ENCODE data around the gene OR1J1.

The OR1J1 gene, protein sequence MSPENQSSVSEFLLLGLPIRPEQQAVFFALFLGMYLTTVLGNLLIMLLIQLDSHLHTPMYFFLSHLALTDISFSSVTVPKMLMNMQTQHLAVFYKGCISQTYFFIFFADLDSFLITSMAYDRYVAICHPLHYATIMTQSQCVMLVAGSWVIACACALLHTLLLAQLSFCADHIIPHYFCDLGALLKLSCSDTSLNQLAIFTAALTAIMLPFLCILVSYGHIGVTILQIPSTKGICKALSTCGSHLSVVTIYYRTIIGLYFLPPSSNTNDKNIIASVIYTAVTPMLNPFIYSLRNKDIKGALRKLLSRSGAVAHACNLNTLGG

DNA sequence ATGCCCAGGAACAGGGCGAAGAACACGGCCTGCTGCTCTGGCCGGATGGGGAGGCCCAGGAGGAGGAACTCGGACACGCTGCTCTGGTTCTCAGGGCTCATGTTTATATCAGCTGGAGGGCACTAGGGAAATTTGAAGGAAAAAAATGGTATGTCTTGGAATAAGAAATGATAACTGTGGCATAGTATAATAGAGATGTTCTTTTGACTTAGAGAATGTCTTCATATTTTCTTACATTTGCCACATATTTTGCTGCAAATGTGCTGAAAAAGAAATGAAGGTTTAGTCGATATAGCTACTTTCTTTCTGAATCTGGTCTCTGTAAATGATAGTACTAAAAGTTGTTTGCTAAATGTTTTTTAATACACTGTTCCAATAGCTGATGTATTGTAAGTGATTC lies at the start of gene OR1J1:
Gene OR1J1, minus strand, starts transcription at position 101 of the 400 bp plus-strand sequence. Its CDS starts 0 bp downstream, at position 101.
- no peak for DNase-seq (ENCODE audit: insufficient read length, low spot score)
- FAIRE-seq, result no peak

DNA sequence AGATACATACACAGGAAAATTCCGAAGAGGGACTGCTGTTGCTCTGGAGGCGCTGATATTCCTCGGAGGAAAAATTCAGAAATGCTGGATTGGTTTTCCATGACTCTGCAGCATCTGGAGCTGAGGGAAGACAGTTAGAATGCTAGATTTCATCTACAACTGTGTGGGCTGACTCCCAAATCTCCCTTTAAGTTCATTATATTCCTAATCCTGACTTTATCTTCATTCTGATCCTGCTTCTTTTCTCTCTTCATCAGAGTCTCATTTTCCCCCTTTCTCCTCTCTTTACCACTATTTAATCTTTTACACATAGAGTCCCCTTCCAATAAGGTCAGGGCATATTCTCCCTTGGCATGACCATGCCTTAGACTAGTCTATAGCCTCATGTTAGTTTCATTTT lies 49.5 kb upstream of the OR1J1 start, which contains the start of gene OR1N1:
Gene OR1N1, minus strand, starts transcription at position 101 of the 400 bp plus-strand sequence. Its CDS starts 0 bp downstream, at position 101.
- DNase-seq (ENCODE audit: insufficient read length, low spot score), result no peak
- no peak for FAIRE-seq

DNA sequence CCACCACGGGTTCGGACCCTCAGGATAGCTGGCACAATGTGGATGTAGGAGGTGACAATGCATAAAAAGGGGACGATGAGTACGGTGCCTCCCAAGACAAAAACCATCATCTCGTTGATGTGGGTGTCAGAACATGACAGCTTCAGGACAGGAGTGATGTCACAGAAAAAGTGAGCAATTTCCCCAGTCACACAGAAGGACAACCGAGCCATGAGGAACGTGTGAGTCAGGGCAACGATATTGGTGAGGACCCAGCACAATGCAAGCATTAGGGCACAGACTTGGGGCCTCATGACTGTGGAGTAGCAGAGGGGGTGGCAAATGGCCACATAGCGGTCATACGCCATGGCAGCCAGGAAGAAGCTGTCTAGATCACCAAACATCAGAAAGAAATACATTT lies 48.9 kb upstream of the OR1J1 start:
- FAIRE-seq, result no peak
- DNase-seq (ENCODE audit: insufficient read length, low spot score), result no peak

DNA sequence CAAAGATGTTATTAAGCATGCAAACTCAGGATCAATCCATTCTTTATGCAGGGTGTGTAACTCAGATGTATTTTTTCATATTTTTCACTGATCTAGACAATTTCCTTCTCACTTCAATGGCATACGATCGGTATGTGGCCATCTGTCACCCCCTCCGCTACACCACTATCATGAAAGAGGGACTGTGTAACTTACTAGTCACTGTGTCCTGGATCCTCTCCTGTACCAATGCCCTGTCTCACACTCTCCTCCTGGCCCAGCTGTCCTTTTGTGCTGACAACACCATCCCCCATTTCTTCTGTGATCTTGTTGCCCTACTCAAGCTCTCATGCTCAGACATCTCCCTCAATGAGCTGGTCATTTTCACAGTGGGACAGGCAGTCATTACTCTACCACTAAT lies 41.6 kb upstream of the OR1J1 start:
- no peak for DNase-seq (ENCODE audit: insufficient read length, low spot score)
- FAIRE-seq, result no peak

DNA sequence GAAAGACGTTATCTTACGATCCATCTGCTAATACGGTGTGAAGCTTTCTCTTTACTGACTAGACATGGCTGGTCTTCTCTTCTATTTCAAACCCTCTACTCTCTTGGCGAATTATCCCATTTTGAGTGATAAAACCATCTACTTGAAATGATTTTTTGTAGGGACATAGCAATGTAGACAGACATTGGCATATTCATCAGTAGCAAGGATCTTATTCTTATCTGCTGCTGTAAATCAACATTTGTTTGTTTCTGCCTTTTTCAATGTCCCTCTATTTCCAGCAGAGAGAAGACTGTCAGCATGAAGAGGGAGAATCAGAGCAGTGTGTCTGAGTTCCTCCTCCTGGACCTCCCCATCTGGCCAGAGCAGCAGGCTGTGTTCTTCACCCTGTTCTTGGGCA lies 41.1 kb upstream of the OR1J1 start, which contains the start of gene OR1J4:
Gene OR1J4, plus strand, starts transcription at position 301 of the 400 bp plus-strand sequence. Its CDS starts 0 bp downstream, at position 301.
- DNase-seq (ENCODE audit: insufficient read length, low spot score) (no peak), FAIRE-seq (no peak)

DNA sequence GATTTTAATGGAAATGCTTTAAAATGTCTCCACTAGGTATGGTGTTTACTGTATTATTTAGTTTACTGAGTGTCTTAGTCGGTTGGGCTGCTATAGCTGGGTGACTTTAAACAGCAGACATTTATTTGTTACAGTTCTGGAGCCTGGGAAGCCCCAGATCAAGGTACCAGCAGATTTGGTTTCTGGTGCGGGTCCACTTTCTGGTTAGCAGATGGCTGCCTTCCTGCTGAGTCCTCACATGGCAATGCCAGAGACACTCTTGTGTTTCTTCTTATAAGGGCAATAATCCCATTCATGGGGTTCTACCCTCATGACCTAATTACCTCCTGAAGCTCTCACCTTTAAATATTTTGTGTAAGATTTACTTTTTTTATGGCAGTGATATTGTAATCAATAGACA lies 40.5 kb upstream of the OR1J1 start:
- no peak for FAIRE-seq
- no peak for DNase-seq (ENCODE audit: insufficient read length, low spot score)

DNA sequence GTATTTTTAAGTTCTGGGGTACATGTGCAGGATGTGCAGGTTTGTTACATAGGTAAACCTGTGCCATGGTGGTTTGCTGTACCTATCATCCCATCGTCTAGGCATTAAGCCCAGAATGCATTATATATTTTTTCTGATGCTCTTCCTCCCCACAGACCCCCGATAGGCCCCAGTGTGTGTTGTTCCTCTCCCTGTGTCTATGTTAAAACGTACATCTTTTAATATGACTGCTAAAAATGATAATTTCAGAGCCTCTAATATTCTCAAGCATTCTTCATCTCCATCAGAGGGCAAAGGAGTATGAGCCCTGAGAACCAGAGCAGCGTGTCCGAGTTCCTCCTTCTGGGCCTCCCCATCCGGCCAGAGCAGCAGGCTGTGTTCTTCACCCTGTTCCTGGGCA lies 32.8 kb upstream of the OR1J1 start, which contains the start of gene OR1J2:
Gene OR1J2, plus strand, starts transcription at position 301 of the 400 bp plus-strand sequence. Its CDS starts 0 bp downstream, at position 301.
- FAIRE-seq, result no peak
- no peak for DNase-seq (ENCODE audit: insufficient read length, low spot score)

DNA sequence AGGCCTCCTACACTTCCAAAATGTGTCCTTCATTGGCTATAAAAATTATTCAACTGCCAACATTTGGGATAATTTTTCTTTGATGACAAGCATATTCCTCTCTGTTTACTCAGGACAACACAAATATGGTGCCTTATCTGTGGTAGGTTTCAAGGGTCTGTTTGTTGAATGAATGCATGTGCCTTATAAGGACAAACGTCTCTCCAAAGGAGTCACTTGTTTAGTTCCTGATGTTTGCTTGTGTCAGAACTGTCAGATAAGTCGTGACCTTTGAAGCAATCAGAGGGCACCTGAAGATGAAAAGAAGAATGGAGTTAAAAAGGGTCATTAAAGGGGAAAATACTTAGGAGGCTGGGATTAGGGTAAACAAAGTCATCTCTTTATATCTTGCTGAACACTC lies 29.2 kb upstream of the OR1J1 start:
- DNase-seq (ENCODE audit: insufficient read length, low spot score) (no peak), FAIRE-seq (no peak)

DNA sequence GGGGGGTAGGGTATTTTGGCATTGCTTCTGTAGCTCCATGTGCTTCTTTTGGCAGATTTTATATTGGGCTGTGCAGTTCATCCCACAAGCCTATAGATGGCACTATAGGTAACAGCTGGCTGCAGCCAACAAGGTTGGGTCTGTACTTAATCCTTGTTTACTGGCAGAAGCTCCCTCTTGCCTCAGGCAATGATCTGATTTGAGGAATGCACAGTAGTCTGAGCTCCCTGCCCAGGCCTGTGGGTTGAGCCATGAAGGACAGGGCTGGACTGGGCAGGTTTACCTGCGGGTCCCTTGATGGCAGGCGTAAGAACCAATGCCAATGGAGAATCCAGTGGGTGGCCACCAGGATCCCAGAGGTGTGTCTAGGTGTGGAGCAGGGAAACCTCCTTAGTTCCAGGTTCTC lies 21.2 kb upstream of the OR1J1 start:
- FAIRE-seq, result no peak
- DNase-seq (ENCODE audit: insufficient read length, low spot score), result peak; percentile 48

DNA sequence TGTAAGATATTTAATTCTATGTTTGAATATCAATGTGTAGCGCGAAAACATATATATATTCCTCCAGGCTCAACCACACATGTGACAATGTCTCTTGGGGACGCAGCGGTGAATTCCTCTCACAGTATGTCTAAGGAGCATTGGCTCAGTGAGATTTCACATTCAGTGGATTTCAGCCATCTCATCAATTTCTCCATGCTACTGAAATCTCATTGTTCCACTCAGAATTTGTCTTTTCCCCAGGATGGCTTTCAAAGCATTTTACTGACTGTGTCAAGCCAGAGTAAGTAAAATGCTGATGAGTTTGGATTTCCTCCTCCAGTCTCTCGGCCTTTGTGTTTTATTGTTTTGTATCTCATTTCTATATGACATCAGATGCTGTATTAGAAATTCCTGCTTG lies 1.3 kb upstream of the OR1J1 start:
- DNase-seq (ENCODE audit: insufficient read length, low spot score) (no peak), FAIRE-seq (no peak)

DNA sequence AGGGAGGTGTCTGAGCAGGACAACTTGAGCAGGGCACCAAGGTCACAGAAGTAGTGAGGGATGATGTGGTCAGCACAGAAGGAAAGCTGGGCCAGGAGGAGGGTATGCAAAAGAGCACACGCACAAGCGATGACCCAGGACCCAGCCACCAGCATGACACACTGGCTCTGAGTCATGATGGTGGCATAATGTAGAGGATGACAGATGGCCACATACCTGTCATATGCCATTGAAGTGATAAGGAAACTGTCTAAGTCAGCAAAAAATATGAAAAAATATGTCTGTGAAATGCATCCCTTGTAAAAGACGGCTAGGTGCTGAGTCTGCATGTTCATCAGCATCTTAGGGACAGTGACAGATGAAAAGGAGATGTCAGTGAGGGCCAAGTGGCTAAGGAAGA lies 380 bp downstream of the OR1J1 start:
- no peak for FAIRE-seq
- DNase-seq (ENCODE audit: insufficient read length, low spot score), result no peak

DNA sequence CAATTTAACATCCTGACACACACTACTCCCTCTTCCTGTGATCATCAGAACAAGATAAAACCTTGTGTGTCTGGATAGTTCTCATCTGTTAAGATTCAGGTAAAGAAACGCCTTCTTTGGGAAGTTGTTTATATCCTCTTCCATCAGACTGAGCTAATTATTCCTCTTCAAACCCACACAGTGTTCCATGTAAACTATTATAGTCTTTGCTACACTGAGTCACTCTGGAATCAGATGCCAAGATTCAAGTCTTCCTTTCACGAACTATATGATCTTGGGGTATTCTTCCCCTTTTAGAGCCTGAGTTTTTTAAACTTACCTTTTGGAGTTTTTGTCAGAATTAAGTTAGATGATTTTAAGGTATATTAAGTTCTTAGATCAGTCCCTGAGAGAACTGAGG lies 2.0 kb downstream of the OR1J1 start:
- no peak for FAIRE-seq
- no peak for DNase-seq (ENCODE audit: insufficient read length, low spot score)

DNA sequence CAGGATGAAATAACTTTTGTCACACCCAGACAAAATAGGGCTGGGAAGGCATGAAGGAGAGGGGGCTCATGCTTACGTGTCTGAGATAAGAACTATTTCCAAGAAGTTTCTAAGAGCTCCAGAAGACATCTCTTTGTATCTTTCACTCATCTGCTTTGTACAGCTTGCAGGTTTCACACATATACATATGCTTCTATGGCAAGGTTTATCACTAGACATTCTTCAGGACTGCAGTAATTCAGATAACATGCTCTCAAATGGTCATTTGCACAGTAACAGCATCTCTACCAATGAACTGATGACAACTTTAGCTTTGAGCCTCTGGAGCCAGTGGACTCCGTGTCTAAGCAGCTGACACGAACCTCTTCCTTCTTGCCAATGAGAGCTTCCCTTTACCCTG lies 3.2 kb downstream of the OR1J1 start:
- DNase-seq (ENCODE audit: insufficient read length, low spot score), result no peak
- FAIRE-seq, result no peak

DNA sequence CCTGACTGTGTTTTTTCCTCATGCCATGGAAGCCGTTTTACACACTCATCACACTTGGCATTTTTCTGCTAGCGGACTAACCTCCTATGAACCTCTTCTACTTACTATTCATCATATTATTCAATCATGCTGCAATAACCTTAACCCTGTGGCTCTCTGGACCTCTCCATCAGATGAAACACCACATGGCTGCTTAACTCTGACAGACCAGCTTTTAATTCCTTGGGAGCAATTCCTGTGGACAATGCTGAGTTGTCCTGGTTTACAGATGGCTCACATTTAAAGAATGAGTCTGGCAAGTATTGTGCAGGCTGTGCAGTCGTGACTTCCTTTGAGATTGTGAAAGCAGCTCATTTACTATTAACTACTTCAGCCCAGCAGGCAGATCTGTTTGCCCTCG lies 9.0 kb downstream of the OR1J1 start:
- DNase-seq (ENCODE audit: insufficient read length, low spot score) (no peak), FAIRE-seq (no peak)

DNA sequence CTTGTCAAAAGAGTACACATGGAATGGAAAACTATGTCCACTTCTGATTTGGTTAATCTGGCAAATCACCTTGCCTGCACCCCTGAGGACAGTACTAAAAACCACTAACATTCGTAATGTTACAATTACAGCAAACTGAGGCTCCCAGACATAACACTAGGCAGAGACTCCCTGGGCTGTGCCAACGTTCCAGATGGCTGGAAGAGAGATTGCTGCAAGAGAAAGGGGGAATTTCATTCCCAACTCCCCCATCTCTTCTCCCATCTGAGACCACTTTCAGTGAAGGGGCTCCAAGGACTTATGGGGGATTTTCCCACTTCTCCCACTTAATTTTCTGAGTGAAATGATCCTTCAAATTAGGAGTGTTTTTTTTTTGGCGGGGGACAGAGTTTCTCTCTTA lies 11.3 kb downstream of the OR1J1 start:
- FAIRE-seq, result no peak

DNA sequence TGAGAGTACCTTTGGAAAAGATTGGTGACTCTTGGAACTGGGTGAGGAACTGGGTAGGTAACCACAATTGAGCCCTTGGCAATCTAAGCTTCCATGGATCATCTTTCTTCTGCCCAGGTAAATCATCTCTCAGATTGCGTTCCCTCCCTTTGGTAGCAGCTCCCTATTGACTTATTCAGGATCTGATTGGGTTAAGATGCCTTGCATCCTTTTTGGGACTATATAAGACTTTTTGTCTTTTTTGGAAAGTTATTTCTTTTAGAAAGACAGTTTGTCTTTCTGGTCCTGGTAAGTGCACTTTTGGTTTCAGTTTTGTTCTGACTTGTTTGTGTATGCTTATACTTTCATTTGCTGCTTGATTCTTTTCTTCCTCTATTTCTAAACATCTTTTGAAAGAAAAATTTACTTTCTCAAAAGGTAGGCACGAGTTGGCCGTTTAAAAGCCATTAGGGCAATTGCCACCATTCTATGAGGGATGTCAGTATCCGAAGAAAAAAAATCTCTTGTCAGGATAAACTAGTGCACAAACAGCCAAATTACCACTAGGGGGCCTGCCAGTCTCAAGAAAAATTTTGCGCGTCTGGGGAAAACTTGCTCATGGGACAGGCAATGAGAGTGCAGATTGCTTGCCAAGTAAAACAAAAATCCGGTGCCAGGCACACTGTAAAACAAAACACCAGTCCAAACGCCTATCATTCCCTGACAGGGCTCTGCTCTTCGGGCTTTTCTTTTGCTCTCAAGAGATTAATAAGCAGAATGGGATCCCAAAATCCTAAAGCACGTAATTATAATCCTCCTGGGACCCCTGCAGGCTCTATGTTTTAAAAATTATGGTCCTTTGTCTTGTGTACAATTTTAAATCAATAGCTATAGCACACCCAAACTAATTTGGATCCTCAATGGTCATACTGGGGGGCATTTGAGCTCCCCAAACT lies 12.8 kb downstream of the OR1J1 start:
- peak; percentile 52 for DNase-seq (ENCODE audit: insufficient read length, low spot score)

More for the DNA sequence above, 11.3 kb downstream of the OR1J1 start:
- no peak for DNase-seq (ENCODE audit: insufficient read length, low spot score)

DNA sequence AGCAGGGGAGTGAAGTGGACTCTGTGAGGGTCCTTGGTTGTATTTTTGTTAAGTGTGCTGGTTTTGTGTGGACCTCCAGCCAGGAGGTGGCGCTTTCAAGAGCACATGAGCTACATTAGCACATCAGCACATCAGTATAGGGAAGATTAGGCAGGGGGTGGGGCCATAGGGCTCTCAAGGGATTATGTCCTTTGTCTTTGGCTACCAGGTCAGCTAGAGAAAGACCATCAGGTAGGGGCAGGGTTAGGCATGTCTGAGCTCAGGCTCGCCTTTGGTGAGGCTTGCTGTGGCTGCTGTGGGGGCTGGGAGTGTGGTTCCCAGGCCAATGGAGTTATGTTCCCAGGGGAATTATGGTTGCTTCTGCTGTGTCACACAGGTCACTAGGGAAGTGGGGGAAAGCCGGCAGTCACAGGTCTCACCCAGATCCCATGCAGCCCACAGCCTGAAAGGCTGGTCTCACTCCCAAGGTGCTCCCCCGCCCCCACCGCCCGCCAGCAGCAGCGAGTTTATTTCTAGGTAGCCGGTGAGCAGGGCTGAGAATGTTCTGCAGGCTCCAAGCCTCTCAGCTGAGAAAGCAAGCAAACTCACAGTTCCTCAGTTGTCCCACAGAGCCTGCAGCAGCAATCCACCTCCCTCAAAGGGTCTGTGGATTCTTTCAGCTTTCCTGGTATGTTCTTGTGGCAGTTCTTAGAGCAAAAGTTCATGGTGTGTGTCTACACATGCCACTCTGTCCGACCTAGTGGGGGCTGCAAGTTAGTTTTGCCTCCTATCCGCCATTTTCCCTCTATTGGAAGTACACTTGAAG lies 13.7 kb downstream of the OR1J1 start:
- DNase-seq (ENCODE audit: insufficient read length, low spot score) (no peak), FAIRE-seq (no peak)

More for the DNA sequence above, 12.8 kb downstream of the OR1J1 start:
- no peak for FAIRE-seq

DNA sequence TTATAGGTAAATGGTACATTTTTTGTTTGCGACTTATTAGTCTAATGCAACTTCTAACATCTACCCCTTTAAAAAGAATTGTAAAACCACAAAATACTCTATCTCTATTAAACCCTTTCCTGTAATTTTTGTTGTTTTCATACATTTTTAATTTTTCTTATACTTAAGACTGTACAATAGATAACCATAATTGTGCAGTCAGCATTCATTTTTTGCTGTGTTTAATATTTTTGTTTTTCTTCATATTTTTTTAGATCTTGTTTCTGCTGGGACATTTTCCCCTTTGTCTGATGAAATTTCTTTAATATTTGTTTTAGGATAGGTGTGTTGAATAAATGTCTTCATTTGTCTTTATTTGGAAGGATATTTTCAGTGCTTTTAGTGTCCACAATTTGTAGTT lies 19.9 kb downstream of the OR1J1 start:
- no peak for FAIRE-seq

DNA sequence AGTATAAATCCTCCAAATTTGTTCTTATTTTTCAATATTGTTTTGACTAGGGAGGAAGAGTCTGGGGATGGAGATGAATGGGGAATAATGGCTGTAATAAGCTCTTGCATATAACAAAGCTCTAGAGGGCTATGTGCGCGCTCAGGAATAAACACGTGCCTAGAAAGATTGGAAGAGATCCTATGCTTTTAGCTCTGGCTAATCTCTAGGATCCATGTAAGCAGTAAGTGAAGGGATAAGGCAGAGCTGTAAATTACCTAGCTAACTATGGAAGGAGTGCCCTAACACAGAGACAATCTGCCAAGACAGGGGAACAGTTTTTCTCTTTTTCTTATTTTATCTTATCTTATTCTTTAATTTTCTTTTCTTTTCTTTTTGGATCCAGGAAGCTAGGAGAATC lies 21.6 kb downstream of the OR1J1 start:
- DNase-seq (ENCODE audit: insufficient read length, low spot score), result no peak
- FAIRE-seq, result no peak

More for the DNA sequence above, 19.9 kb downstream of the OR1J1 start:
- no peak for DNase-seq (ENCODE audit: insufficient read length, low spot score)

DNA sequence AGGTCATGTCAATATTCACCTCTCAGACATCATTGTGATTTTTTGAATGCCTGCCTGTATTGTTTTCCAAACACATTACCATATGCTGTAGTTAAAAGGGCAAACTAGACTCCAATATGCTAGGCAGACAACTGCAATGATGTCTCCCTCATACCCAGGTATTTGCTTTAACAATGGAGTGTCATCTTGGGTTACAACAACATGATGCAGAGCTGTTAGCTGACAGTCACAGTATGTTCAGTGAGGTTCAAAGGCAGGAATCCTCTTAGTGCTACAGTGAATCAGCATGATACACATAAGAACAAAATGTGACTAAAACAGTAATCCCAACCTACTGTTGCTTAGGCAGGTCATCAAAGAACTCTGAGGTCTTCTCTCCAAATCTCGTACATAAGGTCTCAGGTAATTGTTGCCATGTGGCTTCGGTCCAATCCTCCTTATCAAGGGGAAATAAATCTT lies 24.0 kb downstream of the OR1J1 start:
- DNase-seq (ENCODE audit: insufficient read length, low spot score) (no peak), FAIRE-seq (no peak)
